Measurements from ENCODE around the gene ITIH4.

DNA sequence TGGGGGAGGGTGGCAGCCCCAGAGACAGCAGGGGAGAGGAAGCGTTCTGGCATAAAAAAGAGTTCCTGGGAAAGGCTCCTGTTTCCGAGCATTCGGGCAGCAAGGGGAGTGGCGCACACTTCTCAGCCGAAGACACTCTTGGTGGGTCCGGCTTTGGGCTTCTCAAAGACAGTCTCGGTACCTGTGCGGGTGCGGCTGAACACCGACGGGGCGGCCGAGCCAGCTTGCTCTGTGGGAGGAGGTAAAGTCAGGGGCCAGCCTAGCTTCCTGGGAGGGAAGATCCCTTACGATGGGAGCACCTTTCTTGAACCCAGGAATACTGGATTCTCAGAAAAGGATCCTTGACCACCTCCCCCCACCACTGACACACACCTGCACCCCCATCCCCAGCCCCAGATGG is 2.7 kb upstream of the ITIH4 start:
- TF ChIP-seq SPI1 (IDR thresholded peaks at IDR 0.05; ENCODE audit: borderline replicate concordance, low read depth, low read length), result no peak
- TF ChIP-seq, protein P1, sequence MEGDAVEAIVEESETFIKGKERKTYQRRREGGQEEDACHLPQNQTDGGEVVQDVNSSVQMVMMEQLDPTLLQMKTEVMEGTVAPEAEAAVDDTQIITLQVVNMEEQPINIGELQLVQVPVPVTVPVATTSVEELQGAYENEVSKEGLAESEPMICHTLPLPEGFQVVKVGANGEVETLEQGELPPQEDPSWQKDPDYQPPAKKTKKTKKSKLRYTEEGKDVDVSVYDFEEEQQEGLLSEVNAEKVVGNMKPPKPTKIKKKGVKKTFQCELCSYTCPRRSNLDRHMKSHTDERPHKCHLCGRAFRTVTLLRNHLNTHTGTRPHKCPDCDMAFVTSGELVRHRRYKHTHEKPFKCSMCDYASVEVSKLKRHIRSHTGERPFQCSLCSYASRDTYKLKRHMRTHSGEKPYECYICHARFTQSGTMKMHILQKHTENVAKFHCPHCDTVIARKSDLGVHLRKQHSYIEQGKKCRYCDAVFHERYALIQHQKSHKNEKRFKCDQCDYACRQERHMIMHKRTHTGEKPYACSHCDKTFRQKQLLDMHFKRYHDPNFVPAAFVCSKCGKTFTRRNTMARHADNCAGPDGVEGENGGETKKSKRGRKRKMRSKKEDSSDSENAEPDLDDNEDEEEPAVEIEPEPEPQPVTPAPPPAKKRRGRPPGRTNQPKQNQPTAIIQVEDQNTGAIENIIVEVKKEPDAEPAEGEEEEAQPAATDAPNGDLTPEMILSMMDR (IDR thresholded peaks at IDR 0.05 in 2 of 3, conservative IDR thresholded peaks at IDR 0.05 in 1 of 3; ENCODE audit: insufficient read depth in 2 of 3, low read depth in 1 of 3, low read length in 3 of 3), result no peak
- no peak for TF ChIP-seq HCFC1 (IDR thresholded peaks at IDR 0.05; ENCODE audit: low read depth, low read length)
- TF ChIP-seq ZNF175 (CRISPR knock-in tag; IDR thresholded peaks at IDR 0.05; ENCODE audit: low read depth), result no peak
- TF ChIP-seq EP300 (IDR thresholded peaks at IDR 0.05; ENCODE audit: low read length), result no peak
- no peak for TF ChIP-seq SREBF2 (CRISPR knock-in tag; IDR thresholded peaks at IDR 0.05)
- TF ChIP-seq, protein P2, sequence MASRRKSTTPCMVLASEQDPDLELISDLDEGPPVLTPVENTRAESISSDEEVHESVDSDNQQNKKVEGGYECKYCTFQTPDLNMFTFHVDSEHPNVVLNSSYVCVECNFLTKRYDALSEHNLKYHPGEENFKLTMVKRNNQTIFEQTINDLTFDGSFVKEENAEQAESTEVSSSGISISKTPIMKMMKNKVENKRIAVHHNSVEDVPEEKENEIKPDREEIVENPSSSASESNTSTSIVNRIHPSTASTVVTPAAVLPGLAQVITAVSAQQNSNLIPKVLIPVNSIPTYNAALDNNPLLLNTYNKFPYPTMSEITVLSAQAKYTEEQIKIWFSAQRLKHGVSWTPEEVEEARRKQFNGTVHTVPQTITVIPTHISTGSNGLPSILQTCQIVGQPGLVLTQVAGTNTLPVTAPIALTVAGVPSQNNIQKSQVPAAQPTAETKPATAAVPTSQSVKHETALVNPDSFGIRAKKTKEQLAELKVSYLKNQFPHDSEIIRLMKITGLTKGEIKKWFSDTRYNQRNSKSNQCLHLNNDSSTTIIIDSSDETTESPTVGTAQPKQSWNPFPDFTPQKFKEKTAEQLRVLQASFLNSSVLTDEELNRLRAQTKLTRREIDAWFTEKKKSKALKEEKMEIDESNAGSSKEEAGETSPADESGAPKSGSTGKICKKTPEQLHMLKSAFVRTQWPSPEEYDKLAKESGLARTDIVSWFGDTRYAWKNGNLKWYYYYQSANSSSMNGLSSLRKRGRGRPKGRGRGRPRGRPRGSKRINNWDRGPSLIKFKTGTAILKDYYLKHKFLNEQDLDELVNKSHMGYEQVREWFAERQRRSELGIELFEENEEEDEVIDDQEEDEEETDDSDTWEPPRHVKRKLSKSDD (conservative IDR thresholded peaks at IDR 0.05; ENCODE audit: low read length), result no peak
- no peak for TF ChIP-seq ZNF217 (CRISPR knock-in tag; IDR thresholded peaks at IDR 0.05)

Measured in K562 (cell line).